Endothelial cell of umbilical vein (primary cell): ENCODE data around the gene USP33.

Source experiments
- CTCF ChIP-seq, 2 donors: IDR thresholded peaks; 1 replicate in 1 of 2; 2 replicates in 1 of 2; pipeline ENCODE4 v1.5.1; 2011; ENCODE audit warnings: low read length in 2 of 2, mild to moderate bottlenecking in 2 of 2, moderate library complexity in 2 of 2, control low read depth in 1 of 2, inconsistent platforms in 1 of 2, low read depth in 1 of 2; ENCODE audit not compliant: insufficient read depth in 1 of 2; ENCODE audit errors: extremely low read depth in 1 of 2
- EZH2 ChIP-seq: IDR thresholded peaks from 2 replicates; pipeline ENCODE4 v1.6.1; 2012; ENCODE audit warnings: borderline replicate concordance, low read depth, mild to moderate bottlenecking, moderate library complexity, low read length, inconsistent platforms; ENCODE audit not compliant: severe bottlenecking
- JUN ChIP-seq: IDR thresholded peaks from 2 replicates; pipeline ENCODE4 v1.6.1; 2011; ENCODE audit warnings: borderline replicate concordance, low read depth; ENCODE audit not compliant: insufficient read length, insufficient read depth

GRCh38 chr1:77794550-77794949 is 34.9 kb upstream of the USP33 start:
- TF ChIP-seq CTCF (IDR thresholded peaks at IDR 0.05; ENCODE audit: extremely low read depth in 1 of 2, insufficient read depth in 1 of 2, low read depth in 1 of 2, low read length in 2 of 2) (no peak), EZH2 (no peak), JUN (no peak)
